Upper lobe of left lung (tissue), 4 donors: ENCODE data around the gene HEATR5B.

Experiments
- CTCF ChIP-seq, 6 experiments: fragments of 450-650 bp in 4 of 6; fragments of 200-600 bp in 2 of 6; sonication (generic) in 2 of 6; IDR thresholded peaks; one replicate each; pipeline ENCODE4 v1.5.1; 2016 to 2019; ENCODE audit warnings: antibody characterized with exemption in 6 of 6
- POLR2A ChIP-seq, 4 donors: fragments of 450-650 bp; IDR thresholded peaks; one replicate each; pipeline ENCODE4 v1.5.1; 2016 to 2017; ENCODE audit warnings: antibody characterized with exemption in 4 of 4, mild to moderate bottlenecking in 2 of 4

GRCh38 chr2:36951027-36951518 is 133.1 kb downstream of the HEATR5B start:
- no peak for TF ChIP-seq POLR2A (IDR thresholded peaks at IDR 0.05)
- no peak for TF ChIP-seq CTCF (IDR thresholded peaks at IDR 0.05)
